Suppressor macrophage (primary cell): ENCODE measurements around the gene ATP12A.

ENCODE experiments used
- DNase-seq, 4 experiments: peaks; one replicate each; pipeline ENCODE4 v3.0.0-alpha.2; 2020 to 2022

Gene ATP12A

DNA sequence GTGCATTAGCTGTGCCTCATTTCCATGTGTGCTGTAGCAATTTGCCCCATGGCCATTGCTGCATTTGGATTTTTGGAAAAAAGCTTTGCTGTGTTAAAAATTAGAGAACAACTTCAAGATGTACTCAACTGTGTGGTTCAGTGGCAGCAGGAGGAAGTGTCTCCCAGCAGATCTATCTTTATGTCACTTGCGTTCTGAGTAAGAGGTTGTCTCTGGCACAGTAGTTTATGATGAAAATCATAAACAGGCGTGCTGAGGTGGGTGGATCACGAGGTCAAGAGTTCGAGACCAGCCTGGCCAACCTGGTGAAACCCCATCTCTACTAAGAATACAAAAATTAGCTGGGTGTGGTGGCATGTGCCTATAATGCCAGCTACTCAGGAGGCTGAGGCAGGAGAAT is 54.7 kb downstream of the ATP12A start:
- DNase-seq, result peak; percentile 14 to 58 (median 22)

DNA sequence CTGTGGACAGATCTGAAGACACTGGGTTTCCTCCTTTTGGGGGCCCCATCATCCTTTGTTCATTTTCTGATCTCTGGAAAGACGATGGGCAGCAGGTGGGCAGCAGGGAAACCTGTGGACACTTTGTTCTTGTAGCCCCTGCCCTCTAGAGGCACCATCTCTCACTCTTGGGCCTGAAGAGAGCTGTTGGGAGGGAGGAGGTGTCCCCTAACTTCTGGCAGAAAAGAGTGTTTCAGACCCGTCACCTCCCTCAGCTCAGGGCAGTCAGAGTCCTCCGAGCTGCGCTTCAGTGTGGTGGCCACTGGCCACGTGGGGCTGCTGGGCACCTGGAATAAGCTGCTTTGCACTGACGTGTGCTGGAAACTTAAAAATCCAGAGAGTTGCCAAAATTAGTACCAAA is 56.8 kb downstream of the ATP12A start:
- no peak for DNase-seq

DNA sequence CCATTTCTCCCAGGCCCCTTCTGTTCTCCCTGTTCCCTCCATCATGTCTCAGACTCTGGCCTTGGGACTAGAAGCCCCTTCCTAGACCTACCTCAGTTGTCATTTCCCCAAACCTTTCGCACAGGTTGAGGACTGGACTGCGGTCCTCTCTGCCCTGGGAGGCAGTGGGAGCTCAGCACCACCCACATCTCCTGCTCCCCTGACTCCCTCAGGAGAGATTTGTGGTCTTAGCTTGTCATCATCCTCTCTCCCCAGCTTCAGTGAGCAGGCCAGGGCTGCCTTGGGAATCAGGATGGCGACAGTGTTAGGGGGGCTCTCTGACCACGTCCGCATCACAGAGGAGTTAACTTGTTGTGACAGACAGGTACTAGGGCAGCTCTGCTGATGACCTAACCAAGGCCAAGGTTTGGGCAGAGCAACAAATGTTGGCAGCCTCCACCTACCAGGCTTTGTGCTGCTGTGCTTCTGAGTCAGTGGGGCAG is 58.2 kb downstream of the ATP12A start:
- no peak for DNase-seq

DNA sequence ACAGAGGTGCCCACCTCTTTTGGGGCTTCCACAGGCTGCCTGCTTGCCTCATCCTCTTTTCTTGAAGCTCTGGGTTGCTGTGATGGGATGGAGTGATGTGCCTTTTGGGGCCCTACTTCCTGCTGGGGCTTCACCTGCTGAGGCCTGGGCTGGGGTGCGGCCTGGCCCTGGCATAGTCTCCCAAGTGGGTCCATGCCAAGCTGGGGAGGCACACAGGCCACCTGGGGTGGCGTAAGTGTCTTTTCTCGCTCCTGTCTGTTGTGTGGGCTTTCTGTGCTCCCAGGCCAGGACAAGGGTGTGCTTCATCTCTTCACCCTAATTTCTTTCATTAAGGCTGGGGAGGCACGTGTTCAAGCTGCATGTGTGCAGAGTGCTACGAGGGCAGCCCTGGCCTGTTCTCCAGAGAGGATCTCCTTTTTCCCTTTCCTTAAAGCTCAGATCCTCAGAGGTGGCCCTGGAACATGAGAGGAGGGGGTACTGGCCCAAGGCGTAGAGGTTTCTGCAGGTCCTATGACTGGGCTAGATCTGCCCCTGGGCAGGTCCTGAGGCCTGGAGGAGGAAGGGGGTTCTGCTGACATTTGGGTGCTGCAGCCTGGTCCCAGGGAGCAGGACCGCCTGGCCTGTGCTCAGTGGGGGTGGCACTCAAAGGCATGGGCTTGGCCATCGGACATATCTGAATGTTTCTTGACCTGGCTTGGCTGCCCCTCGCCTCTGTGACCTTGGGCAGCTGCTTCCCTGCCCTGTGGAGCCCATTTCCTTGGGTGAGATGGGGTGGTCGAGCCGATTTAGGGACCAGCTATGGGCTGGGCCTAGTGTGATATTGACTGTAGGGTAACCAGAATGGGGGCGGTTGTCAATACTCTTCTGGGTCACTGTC is 60.0 kb downstream of the ATP12A start:
- no peak for DNase-seq

DNA sequence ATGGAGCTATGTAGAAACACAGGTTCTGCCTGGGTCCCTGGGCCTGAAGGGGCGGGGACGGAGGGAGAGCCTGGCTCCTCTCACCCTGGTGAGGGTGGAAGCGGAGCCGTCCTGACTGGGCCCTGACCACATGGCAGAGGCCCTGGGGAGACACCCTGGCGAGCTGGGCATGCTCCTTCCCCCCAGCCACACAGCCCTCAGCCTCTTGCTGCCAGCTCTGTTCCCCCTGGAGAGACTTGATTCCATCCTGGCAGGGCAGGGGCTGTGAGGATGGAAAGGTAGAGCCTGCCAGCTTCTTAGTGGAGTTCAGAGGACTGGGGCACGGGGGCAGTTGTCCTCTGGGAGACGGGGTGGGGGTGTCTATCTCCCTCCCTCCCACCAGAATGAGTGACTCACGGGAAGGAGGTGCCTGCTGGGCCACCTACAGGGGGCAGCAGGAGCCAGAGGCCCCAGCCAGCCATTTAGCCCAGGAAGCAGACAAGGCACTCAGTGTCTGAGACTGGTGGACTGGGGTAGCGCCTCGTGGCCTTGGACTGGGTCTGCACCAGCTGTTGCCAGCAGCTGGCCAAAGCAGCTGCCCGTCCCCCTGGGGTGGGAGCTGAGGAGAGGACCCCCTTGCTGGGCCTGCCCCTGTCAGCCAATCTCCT is 60.9 kb downstream of the ATP12A start:
- peak in 3 of 4 experiments; percentile 8 to 14 (median 9) for DNase-seq

DNA sequence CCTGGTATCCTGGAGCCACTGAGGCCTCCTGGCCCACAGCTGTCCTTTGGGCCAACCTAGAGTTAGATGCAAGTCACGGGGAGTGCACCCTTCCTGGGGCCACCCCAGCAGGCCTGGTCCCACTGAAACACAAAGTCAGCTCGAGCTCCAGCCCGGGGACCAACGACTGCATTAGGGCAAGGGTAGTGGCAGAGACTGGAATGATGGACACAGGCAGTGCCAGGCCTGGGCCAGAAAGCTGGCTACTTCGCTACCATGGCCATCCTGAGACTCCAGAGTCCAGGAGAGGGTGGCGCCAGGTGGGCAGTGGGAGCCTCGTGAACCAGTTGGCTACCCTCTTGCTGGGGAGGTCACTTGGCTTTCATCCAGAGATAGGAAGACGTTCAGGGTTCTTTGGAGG is 61.6 kb downstream of the ATP12A start:
- no peak for DNase-seq

DNA sequence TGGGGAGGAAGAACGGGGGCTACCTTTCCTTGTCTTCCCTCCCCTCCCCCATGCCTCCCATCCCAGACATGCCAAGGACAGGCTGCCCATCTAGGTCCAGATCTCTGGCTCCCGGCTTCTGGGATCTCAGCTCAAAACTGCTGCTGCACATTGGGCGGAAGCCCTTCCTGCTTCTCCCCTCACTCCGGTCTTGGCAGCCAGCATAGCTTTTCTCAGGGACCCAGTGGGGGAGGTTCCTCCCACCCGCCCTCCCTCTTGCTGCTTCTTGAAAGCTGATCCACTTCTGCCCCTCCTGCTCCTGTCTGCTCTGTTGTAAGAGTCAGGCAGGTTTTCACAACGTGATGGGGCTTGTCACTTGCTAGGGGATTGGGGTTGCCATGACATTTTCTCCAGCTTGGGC is 62.1 kb downstream of the ATP12A start:
- DNase-seq, result no peak

DNA sequence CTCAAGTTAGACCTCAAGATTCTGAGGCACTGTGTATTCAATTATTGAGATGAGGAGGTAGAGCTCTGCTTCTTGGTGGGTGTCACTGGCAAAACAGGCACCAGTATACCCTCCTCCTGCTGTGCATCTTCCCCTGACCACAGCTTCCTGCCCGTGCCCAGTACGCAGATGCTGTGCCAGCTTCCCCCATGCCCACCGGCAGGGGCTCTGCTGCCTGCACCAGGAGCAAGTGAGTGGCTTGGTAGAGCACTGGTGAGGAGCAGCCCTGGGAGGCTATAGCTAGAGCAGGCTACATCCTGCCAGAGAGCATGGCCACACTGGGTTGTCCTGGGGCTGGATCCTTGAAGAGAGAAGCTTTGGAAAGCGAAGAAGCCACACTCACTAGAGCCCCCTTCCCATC is 62.8 kb downstream of the ATP12A start:
- no peak for DNase-seq

DNA sequence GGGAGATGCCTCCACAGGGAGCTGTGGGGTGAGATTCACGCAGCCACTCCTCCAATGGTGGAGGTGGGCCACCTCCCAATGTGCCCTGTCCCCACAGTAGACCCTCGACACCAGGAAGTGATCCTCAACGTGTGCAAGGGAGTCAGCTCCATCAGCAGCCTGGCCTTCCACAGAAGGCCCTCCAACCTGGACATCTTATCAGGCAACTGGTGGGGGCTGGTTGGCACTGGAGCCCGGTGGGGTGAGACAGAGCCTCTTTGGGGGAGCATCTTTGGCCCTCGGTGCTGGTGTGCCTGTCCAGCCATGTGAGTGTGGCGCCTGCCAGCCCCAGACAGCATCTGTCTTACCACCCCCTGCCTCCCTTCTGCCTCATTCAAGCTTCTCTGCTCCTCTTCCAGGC is 64.0 kb downstream of the ATP12A start:
- DNase-seq, result no peak

DNA sequence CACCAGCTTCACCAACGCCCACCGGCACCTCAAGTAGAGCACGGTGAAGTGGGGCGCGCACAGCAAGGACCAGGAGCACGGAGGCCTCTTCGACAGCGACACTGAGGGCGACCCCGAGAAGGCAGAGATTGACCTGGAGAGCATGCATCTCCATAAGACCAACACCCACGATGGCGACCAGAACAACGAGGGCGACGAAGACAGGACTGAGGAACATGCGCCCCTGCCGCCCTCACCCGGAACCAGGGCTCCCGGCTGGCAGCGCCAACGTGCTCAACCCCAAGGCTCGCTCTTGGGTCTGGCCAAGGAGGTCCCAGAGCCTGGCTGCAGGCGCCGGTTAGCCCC is 65.3 kb downstream of the ATP12A start:
- DNase-seq, result no peak

DNA sequence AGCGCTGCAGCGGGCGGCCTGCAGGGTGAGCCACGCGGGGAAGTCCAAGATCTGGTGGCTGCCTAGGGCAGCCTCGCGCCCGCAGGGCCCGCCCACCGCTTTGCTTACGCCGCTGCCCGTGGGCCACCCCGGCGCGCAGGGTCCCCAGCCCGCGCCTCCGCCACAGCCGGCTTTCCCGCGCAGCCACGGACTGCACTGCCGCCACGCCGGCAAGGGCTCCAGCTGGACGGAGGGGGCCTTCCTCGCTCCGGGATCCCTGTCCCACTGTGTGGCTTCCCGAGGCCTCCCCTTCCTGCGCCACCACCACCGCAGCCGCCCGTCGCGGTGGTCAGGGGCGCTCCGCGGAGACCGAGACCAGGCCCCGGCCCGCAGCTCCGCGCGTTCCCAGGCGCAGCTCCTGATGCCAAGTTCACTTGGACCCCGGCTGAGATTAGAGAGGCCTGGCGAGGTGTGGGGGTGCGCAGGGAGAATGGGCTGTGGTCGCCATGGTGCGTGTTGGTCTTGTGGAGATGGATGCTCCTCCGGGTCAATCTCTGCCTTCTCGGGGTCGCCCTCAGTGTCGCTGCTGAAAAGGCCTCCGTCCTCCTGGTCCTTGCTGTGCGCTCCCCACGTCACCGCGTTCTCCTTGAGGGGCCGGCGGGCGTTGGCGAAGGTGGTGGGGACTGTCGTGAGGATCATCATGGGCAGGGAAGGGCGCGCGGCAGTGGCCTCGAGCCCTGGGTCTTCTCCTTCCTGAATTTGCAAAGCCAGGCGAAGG is 65.8 kb downstream of the ATP12A start:
- DNase-seq, result no peak

DNA sequence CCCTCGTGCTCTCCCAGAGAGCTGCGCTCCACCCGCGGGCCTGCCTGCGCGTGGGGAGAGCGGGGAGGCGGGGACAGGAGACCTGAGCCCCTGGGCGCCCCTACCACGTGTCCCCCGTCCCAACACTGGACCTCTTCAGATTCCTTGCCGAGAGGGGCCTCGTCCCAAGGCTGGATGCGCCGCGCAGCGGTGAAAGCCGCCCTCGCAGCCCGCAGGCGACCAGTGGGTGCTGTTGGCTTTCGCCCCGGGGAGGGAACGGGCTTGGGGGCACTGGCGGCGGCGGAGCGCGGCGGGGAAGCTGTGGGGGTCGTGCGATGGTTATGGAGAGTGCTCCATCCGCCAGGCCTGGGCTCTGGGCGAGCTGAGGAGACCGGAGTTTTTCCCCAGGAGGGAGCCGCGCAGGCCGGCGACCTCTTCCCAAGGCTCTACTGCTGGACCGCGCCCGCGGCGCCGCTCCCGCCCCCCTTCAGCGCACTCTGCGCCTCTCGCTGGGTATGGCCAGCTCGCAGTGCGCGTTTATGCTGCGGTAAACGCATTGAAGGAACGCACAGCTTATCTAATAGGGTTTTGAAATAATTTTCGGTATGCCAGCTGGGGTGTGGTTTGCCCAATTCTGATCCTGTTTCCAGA is 66.5 kb downstream of the ATP12A start:
- DNase-seq, result peak in 1 of 4 experiments; percentile 12

DNA sequence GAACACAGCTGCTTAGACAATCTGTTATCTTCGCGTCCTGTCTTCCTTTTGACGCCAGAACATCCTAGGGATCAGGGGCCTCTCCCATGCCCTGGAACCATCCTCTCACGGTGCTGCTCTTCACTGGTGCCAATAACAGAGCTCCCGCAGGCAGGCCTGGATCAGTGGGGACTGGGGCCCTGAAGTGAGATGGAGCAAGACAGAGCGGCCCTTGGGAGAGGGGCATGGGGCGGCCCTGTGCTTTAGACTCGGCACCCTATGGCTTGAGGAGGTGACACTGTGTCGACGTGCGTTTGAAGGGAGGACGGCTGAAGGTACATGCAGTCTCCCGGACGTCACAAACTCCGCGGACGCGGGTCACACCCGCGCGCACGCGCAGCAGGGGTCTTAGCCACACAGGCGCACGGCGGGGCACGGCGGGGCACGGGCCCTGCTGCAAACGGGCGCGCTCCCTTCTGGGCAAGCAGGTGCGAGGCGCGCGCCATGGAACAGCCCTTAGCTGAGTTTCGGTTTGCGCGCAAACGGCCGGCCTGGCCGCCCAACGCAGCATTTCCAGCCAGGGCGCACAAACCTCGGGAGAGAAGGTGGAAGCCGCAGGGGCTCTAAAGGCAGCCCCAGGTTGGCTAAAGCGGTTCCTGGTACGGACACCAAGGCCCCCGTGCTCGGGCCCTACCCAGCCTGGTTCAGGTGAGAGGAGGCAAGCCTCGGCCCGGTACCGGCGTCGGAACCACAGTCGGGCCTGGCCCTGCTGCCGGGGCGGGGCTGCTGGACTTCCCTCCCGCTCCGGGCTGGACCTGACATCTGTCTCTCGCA is 67.2 kb downstream of the ATP12A start:
- no peak for DNase-seq

DNA sequence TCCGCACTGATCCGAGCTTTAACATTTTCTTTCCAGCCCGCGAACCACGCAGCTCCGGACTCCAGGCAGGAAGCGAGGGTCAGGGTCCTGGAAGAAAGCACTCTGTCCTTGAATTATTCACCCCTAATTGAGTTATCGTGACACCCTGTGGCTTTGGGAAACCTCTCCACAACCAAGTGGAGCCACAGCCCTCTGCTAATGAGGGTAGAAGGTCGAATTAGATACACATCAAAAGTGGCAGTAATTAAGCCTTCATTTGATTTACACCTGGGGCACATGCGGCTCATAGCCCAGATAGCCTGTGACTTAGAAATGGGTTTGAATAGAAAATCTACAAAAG is 67.8 kb downstream of the ATP12A start:
- no peak for DNase-seq

DNA sequence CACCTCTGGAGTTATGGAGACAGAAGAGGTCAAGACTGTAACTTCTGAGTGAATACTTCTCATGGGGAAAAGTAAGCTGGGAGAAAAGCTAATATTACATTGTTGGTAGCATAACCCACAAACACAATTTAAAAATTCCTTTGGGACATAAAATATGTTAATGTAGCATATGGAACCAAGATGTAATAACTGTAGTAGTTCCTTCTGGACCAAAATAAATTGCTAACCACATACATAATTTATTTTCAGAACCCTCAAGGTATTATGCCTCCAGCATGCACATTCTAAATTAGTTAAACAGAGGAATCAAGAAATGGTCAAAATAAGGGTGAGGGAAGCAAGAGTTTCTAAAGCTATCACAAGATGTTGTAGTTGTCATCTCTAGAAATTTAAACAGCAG is 79.0 kb downstream of the ATP12A start:
- no peak for DNase-seq
